Smooth muscle cell (in vitro differentiated cells): ENCODE measurements around the gene DAAM1. TPM values are rescaled to one million over a fixed set of nuclear protein-coding genes. Genes with fewer than 3 reads are reported as not detected.

Source experiments
- DNase-seq: peaks from one replicate; lab custom pipeline; 2025; ENCODE audit not compliant: unreplicated experiment; lab: John Stamatoyannopoulos, UW
- H2AFZ ChIP-seq: fragments of 200-600 bp; sonication (generic); 2 replicates; pipeline ENCODE4 v1.6.0; 2016; ENCODE audit warnings: antibody characterized with exemption, low read depth, mild to moderate bottlenecking
- H3F3A ChIP-seq: fragments of 200-600 bp; sonication (generic); 2 replicates; pipeline ENCODE4 v1.6.0; 2017; ENCODE audit warnings: antibody characterized with exemption, low read depth
- H3K27ac ChIP-seq: fragments of 200-600 bp; sonication (generic); 2 replicates; pipeline ENCODE4 v1.5.1; 2016; ENCODE audit warnings: low read depth, mild to moderate bottlenecking
- H3K27me3 ChIP-seq: fragments of 200-600 bp; sonication (generic); 2 replicates; pipeline ENCODE4 v1.6.1; 2016; ENCODE audit warnings: low read depth, mild to moderate bottlenecking
- H3K36me3 ChIP-seq: fragments of 200-600 bp; sonication (generic); 2 replicates; pipeline ENCODE4 v1.5.1; 2016; ENCODE audit warnings: low read depth
- H3K4me1 ChIP-seq: fragments of 200-600 bp; sonication (generic); 2 replicates; pipeline ENCODE4 v1.5.1; 2016; ENCODE audit warnings: low read depth
- H3K4me2 ChIP-seq: fragments of 200-600 bp; sonication (generic); 2 replicates; pipeline ENCODE4 v1.6.0; 2016; ENCODE audit warnings: mild to moderate bottlenecking
- H3K4me3 ChIP-seq: fragments of 200-600 bp; sonication (generic); 2 replicates; pipeline ENCODE4 v1.5.1; 2016; ENCODE audit warnings: mild to moderate bottlenecking
- H3K79me2 ChIP-seq: fragments of 200-600 bp; sonication (generic); 2 replicates; pipeline ENCODE4 v1.6.0; 2016; ENCODE audit warnings: low read depth, mild to moderate bottlenecking
- H3K9ac ChIP-seq: fragments of 200-600 bp; sonication (generic); 2 replicates; pipeline ENCODE4 v1.6.0; 2016; ENCODE audit warnings: low read depth
- H3K9me3 ChIP-seq: fragments of 200-600 bp; sonication (generic); replicated peaks from 2 replicates; pipeline ENCODE4 v1.5.1; 2016; ENCODE audit warnings: low read depth
- H4K20me1 ChIP-seq: fragments of 200-600 bp; sonication (generic); 2 replicates; pipeline ENCODE4 v1.6.0; 2016; ENCODE audit warnings: low read depth
- WGBS: methylation state at CpG from one replicate; pipeline ENCODE4 v1.1.7; 2016; ENCODE audit warnings: low lambda C conversion rate; 5-methylcytosine and 5-hydroxymethylcytosine counted together
- polyA plus RNA-seq: library from polyadenylated mRNA; unstranded; fragments of >200 nt; fragmentation: Nextera tagmentation; extraction: Ambion mirVana; gene quantifications from 2 replicates; pipeline ENCODE4 v1.2.1, GENCODE V29; 2016
- total RNA-seq: library from RNA; depleted of rRNA; stranded (reverse); fragments of >200 nt; gene quantifications from 2 replicates; pipeline ENCODE4 v1.2.3, GENCODE V29; 2014
- TF ChIP-seq, protein P1 (sequence below): fragments of 200-600 bp; sonication (generic); IDR thresholded peaks from 2 replicates; pipeline ENCODE4 v1.5.1; 2017; ENCODE audit warnings: borderline replicate concordance, mild to moderate bottlenecking, antibody characterized with exemption; ENCODE audit not compliant: insufficient read depth, poor library complexity, severe bottlenecking

DAAM1 gene
- 38.6 and 46.4 TPM in 2 replicates for total RNA-seq
- polyA plus RNA-seq, result 10.9 and 26.4 TPM in 2 replicates

DNA sequence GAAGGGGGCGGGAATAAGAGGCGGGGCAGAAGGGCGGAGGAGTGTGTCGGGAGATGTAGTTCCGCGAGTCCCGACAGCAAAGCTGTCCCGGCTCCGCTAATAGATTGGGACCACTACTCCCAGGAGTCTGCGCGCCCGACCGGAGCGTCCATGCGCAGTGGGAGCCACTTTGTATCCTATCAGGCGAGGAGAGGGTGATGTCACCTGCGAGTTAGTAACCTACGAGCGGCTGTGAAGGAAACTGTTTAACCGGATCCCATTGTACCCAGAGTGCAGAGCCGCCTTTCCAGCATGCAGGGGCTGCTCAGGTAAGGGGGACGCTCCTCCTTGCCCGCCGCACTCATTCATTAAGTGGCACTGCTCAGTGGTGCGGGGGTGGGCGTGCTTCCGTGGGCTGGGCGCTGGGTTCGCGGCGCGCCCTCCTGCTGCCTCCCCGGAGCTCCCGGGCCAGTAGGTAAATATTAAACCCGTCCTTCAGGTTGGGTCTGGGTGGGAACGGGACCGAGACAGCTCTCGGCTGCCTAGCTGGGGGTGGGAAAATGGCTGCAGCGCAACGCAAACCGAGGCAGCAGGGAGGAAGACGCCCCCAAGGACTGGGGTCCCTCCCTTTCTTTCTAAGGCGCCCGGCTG lies at the start of gene DAAM1:
TSS of gene DAAM1 (plus strand) at position 207 of the 630 bp plus-strand sequence. CDS start 74,811 bp downstream, outside the sequence.
- no peaks in the 10 kb centered on the region for H3K36me3 ChIP-seq
- WGBS, result under 1% methylated on average over 43 of the region's 44 CpGs
- TF ChIP-seq, protein P1, sequence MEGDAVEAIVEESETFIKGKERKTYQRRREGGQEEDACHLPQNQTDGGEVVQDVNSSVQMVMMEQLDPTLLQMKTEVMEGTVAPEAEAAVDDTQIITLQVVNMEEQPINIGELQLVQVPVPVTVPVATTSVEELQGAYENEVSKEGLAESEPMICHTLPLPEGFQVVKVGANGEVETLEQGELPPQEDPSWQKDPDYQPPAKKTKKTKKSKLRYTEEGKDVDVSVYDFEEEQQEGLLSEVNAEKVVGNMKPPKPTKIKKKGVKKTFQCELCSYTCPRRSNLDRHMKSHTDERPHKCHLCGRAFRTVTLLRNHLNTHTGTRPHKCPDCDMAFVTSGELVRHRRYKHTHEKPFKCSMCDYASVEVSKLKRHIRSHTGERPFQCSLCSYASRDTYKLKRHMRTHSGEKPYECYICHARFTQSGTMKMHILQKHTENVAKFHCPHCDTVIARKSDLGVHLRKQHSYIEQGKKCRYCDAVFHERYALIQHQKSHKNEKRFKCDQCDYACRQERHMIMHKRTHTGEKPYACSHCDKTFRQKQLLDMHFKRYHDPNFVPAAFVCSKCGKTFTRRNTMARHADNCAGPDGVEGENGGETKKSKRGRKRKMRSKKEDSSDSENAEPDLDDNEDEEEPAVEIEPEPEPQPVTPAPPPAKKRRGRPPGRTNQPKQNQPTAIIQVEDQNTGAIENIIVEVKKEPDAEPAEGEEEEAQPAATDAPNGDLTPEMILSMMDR, result no peak

DNA sequence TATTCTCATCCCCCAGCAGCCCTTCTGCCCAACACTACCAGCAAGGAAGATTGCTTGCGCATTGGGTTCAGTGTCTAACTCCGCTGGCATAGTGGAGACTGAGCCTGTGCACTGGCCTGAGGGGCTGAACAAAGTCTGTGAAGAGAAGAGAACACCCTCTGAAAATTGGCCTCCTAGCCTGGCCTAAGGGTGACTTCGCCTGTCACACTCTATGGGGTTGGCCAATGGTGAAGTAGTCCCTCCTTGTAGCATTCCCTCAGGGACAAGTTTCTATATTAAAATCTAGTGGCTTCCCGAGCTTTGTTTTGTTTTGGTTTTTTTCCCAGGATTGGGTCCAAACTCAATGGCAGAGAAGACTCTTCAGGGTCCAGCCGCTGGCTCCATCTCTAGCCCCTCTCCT lies 49.1 kb upstream of the DAAM1 start:
- WGBS, result 94% methylated on average over 5 of the region's 5 CpGs

More for the DNA sequence above, at the start of gene DAAM1:
- H3K9ac ChIP-seq, result peak within 1 kb of the TSS; percentile 91
- H3K4me2 ChIP-seq, result peak within 1 kb of the TSS; percentile 96
- no peaks in the 10 kb centered on the region for H3K27me3 ChIP-seq
- peak within 1 kb of the TSS; percentile 94 for H2AFZ ChIP-seq
- peaks cover 30% of the 10 kb centered on the region for H4K20me1 ChIP-seq
- H3K79me2 ChIP-seq, result peaks cover 32% of the 10 kb centered on the region
- no peaks in the 10 kb centered on the region for H3F3A ChIP-seq
- peak; percentile 81 for DNase-seq
- H3K4me1 ChIP-seq, result peaks cover 11% of the 10 kb centered on the region
- H3K9me3 ChIP-seq, result no peaks in the 10 kb centered on the region
- H3K27ac ChIP-seq, result peak within 1 kb of the TSS; percentile 91
- peak within 1 kb of the TSS; percentile 92 for H3K4me3 ChIP-seq

DNA sequence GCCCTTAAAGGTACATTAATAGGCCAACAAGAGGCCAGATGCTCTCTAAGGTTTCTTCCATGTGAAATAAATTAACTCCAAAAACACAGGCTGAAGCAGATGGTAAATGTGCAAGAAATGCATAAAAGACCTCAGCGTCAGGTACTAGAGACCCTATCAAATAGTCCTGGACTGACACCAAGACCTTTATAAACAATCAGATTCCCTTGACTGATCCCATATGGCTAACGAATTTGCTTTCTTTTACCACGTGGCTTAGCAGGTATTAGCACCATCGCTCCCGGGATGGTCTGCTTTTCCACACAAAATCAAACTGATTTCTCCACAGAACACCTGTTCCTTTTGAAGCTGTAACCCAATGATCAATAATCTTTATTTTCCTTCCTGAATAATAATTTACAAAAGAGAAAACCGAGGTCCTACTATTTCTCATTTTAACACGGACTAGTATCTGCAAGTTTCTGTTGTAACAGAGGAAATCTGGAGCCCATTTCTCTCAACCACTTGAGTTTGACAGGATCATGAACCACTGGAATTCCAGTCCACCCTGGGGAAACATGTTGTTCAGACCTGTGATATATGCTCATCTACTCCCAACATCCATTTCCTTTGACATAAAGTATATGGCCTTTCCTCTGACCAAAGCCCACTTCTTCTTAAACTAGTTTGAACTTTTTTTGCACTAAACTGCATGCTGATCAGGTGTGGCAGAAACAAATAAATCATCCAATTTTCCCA lies 48.2 kb upstream of the DAAM1 start:
- TF ChIP-seq, protein P1, result no peak
- 85% methylated on average over 7 of the region's 7 CpGs for WGBS
- DNase-seq, result no peak

More for the DNA sequence above, 49.1 kb upstream of the DAAM1 start:
- H3K4me2 ChIP-seq, result no peak overlapping the region
- no peak overlapping the region for H3K27ac ChIP-seq
- H2AFZ ChIP-seq, result no peak overlapping the region
- no peak overlapping the region for H3K4me3 ChIP-seq
- H3K9me3 ChIP-seq, result no peaks in the 10 kb centered on the region
- TF ChIP-seq, protein P1, result no peak
- H4K20me1 ChIP-seq, result no peaks in the 10 kb centered on the region
- no peak for DNase-seq
- no peak overlapping the region for H3K9ac ChIP-seq
- H3F3A ChIP-seq, result no peaks in the 10 kb centered on the region
- no peaks in the 10 kb centered on the region for H3K79me2 ChIP-seq
- no peaks in the 10 kb centered on the region for H3K4me1 ChIP-seq
- no peaks in the 10 kb centered on the region for H3K27me3 ChIP-seq
- no peaks in the 10 kb centered on the region for H3K36me3 ChIP-seq

More for the DNA sequence above, 48.2 kb upstream of the DAAM1 start:
- no peaks in the 10 kb centered on the region for H3K79me2 ChIP-seq
- H3K27ac ChIP-seq, result no peak overlapping the region
- no peaks in the 10 kb centered on the region for H3K4me1 ChIP-seq
- no peak overlapping the region for H2AFZ ChIP-seq
- no peaks in the 10 kb centered on the region for H3F3A ChIP-seq
- H3K27me3 ChIP-seq, result no peaks in the 10 kb centered on the region
- no peak overlapping the region for H3K4me2 ChIP-seq
- H4K20me1 ChIP-seq, result no peaks in the 10 kb centered on the region
- H3K9me3 ChIP-seq, result no peaks in the 10 kb centered on the region
- H3K4me3 ChIP-seq, result no peak overlapping the region
- H3K36me3 ChIP-seq, result no peaks in the 10 kb centered on the region
- no peak overlapping the region for H3K9ac ChIP-seq
